Esophagus muscularis mucosa (tissue), 3 donors: ENCODE measurements around the gene ZMYND19.
A peak's percentile ranks its signal among the peaks of the same experiment; 100 is the strongest.

Experiments
- POLR2A ChIP-seq: fragments of 450-650 bp; IDR thresholded peaks from one replicate; pipeline ENCODE4 v1.6.1; 2017; ENCODE audit warnings: antibody characterized with exemption, moderate library complexity, mild to moderate bottlenecking, low read depth
- TF ChIP-seq, protein P1 (sequence below), 3 experiments: fragments of 200-600 bp in 2 of 3; fragments of 450-650 bp in 1 of 3; sonication (generic) in 2 of 3; IDR thresholded peaks; one replicate each; pipeline ENCODE4 v1.5.1; 2017 to 2019; ENCODE audit warnings: antibody characterized with exemption in 3 of 3, mild to moderate bottlenecking in 2 of 3, moderate library complexity in 1 of 3

DNA sequence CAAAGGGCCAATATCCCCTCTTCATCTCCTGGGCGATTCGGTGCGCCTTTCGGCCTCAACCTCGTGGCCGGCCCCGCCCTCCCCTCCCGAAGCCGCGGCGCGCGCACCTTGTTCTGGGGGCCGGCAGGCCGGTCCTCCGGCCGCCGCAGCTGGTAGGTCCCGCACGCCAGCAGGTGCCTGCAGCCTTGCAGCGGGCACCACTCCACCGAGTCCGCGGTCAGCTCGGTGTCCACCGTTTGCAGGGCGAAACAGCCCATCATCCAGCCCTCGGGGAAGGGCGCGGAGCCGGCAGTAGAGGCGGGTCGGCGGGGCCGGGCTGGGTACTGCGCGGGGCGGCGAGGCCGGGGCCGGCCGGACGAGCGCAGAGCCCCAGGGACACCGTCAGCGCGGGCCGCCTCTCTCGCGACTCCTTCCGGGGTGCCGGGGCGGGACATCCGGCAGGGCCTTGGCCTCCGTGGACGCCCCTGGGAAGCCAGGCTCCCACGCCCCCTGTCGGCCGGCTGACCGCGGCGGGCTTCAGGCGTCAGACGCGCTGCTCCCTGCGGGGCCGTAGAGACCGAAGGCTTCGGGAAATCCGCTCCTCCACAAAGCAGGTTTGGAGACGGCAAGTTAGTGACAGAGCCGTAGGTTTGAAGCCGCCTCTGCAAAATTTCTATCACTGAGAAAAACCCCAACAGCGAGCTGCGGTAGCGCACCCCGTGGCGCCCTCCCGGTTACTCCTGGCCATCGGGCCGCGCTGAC lies 11.6 kb downstream of the ZMYND19 start, which contains the start of gene DPH7:
- TF ChIP-seq, protein P1, sequence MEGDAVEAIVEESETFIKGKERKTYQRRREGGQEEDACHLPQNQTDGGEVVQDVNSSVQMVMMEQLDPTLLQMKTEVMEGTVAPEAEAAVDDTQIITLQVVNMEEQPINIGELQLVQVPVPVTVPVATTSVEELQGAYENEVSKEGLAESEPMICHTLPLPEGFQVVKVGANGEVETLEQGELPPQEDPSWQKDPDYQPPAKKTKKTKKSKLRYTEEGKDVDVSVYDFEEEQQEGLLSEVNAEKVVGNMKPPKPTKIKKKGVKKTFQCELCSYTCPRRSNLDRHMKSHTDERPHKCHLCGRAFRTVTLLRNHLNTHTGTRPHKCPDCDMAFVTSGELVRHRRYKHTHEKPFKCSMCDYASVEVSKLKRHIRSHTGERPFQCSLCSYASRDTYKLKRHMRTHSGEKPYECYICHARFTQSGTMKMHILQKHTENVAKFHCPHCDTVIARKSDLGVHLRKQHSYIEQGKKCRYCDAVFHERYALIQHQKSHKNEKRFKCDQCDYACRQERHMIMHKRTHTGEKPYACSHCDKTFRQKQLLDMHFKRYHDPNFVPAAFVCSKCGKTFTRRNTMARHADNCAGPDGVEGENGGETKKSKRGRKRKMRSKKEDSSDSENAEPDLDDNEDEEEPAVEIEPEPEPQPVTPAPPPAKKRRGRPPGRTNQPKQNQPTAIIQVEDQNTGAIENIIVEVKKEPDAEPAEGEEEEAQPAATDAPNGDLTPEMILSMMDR (IDR thresholded peaks at IDR 0.05): peak; percentile 94 to 97 (median 95)
- TF ChIP-seq POLR2A: peak; percentile 33
